Muscle of arm (tissue), 12 donors: Measurements from ENCODE around the gene STX1A. TPM values are rescaled to one million over a fixed set of nuclear protein-coding genes. Genes with fewer than 3 reads are reported as not detected.
"Not testable (repeated sequence)": the region's sequence is repeated elsewhere in the genome, so short reads cannot be mapped to it uniquely, and the experiment has no call there.

ENCODE experiments used
- DNase-seq: peaks from one replicate; pipeline ENCODE4 v3.0.0-alpha.2; 2013
- polyA plus RNA-seq, 12 donors: library from polyadenylated mRNA; unstranded; fragments of 120-200 nt; gene quantifications; one replicate each; pipeline ENCODE4 v1.2.1, GENCODE V29; 2013; ENCODE audit not compliant: insufficient read length in 12 of 12

STX1A gene
- polyA plus RNA-seq, 12 donors = 6.2 to 13.1 (median 10.7) TPM; not detected in 1

- DNase-seq = no peak
Observed at GRCh38 chr7:73683788-73684693, 35.4 kb downstream of the STX1A start.

- peak; percentile 95 for DNase-seq
Observed at GRCh38 chr7:73683056-73683787, 36.2 kb downstream of the STX1A start, which contains the start of the genes BUD23 and DNAJC30. BUD23 (plus strand) TSS chr7:73683597; CDS start chr7:73683626, 29 bp downstream. DNAJC30 (minus strand) TSS chr7:73683453; CDS start chr7:73683423, 30 bp downstream.

- no peak for DNase-seq
Observed at GRCh38 chr7:73682745-73683055, 36.8 kb downstream of the STX1A start.

GRCh38 chr7:73681031-73681430, 38.4 kb downstream of the STX1A start:
- DNase-seq = no peak

- no peak for DNase-seq
Observed at GRCh38 chr7:73680501-73680900, 39.0 kb downstream of the STX1A start.

DNA sequence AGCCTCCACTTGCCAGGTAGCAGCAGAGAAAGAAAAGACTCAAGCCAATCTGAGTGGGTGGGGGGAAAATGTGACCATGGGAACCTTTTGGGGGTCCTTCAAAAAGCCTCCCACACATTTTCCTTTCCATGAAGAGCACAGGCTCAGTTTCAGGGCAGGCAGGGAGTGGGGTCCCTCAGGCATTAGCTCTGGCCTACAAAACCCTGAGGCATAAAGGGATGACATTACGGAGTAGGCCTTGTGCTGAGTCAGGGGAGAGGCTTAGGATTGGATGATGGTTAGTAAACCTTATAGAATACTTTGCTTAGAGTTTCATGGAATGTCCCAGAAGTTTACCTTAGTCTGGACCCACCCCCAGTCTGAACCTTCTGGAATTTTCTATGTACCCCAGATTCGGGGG, 39.8 kb downstream of the STX1A start:
- no peak for DNase-seq

GRCh38 chr7:73678862-73679261, 40.6 kb downstream of the STX1A start:
- DNase-seq = no peak

- not testable (repeated sequence) for DNase-seq
Observed at GRCh38 chr7:73676062-73676461, 43.4 kb downstream of the STX1A start.

GRCh38 chr7:73674468-73675124, 44.9 kb downstream of the STX1A start:
- DNase-seq = no peak

DNA sequence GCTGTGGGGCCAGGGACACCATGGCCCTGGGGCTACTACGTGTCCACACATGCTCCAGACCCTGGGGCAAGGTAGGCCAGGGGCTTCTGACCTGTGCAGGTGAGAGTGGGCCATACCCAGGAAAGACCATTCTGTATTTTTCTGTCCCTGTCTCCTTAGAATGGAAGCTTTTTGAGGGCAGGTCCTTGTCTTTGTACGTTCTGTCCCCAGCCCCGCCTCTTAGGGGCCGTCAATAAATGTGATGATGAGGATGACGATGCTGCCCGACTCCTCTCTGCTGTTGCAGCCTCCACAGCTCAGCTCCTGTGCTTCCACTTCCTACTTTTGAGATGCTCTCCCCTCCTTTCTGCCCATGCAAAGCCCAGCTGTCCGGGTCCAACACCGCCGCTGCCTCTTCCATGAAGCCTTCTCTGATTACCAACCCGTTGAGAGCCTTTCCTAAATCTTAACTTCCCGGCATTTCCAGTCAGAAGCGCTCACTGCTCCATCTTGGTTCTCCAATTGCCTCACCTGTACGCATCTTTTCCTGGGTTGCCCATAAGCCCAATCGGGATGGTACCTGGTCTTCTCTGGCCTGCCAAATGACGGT, 47.5 kb downstream of the STX1A start:
- no peak for DNase-seq

- DNase-seq = no peak
Observed at GRCh38 chr7:73671322-73671661, 48.2 kb downstream of the STX1A start.

DNA sequence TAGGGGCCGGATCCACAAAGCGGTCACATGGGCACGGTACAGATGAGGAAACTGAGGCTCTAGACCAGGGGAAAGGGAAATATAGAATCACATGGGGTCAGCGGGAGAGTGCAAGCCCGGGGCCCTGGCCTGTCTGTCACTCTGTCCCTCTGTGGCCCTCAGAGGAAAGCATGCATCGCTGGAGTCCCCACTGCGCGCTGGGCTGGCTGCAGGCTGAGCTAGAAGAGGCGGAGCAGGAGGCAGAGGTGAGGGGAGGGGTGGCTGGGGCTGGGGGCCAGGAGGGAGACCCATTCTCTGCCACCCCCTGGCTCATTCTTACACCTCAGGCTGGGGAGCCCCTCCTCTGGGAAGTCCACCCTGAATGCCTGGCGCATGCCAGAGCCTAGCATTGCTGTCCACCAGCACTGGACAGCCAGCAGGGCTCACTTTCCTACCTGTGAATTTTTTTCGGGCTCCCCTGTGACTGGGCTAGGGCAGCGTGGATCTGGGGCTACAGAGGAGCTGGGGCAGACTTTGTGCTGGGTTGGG, 49.5 kb downstream of the STX1A start:
- DNase-seq = no peak

GRCh38 chr7:73669288-73669701, 50.2 kb downstream of the STX1A start:
- no peak for DNase-seq

- no peak for DNase-seq
Observed at GRCh38 chr7:73668886-73669230, 50.6 kb downstream of the STX1A start.

DNA sequence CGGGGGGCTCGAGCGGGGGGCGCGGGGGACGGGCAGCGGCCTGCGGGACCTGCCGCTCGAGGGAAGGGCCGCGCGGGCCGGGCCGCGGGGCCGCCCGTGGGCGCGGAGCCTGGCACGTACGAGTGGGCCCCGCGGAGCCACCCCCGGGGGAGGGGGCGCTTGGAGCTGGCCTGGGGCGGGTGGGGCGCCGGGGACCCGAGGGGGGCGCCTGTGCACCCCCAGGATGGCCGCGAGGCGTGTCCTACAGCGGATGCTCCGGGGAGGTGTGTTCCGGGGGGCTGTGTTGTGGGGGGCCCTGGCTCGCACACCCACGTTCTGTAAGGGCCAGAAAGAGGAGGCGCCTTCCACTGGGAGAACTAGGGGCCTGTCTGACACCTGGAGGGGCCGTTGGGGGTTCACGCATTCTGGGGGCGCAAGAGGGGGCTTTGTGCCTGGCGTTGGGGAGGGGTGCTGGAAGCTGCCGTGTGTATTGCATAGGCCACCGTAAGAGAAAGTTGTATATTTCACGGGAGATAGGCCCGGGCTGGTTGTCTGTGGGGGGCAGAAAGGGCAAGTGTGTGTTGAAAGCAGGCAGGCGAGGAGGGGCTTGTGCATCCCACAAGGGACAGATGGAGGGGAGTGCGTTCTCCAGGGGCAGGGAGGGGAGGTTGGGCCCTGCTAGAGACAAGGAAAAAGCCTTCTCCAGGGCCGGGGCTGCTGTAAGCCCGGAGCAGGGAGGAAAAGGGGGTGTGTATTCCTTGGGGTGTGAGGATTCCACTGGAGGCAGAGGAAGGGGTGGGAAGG, 51.2 kb downstream of the STX1A start:
- peak; percentile 17 for DNase-seq

DNA sequence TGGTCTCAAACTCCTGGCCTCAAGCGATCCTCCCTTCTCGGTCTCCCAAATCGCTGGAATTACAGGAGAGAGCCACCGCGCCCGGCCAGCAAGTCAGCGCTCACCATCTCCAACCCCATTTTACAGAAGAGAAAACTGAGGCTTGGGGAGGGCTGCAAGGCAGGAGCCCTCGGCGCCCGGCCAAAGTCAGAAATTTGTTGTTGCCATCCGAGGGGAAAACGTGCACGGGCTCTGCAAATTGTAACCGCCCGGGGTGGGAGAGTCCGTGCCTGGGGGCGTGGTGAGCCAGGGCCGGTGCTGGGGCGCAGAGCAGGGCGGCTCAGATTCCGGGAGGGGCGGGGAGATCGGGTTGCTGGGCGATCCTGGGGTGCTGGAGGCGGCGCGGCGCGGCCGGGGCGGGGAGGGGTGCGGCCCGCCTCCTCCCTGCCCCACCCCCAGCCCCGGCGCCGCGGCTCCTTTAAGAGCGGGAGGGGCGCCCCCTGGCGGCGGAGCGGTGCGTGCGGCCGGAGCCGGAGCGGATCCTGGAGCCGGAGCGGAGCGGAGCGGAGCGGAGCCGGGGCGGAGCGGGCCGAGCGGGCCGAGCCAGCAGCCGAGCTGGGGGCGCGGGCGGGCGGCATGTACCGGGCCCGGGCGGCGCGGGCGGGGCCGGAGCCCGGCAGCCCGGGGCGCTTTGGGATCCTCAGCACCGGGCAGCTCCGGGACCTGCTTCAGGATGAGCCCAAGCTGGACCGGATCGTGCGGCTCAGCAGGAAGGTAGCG, 51.9 kb downstream of the STX1A start, which contains the start of gene VPS37D:
VPS37D (plus strand) TSS at position 488 of the 759 bp plus-strand sequence; CDS start at position 616, 128 bp downstream.
- DNase-seq = peak; percentile 90

DNA sequence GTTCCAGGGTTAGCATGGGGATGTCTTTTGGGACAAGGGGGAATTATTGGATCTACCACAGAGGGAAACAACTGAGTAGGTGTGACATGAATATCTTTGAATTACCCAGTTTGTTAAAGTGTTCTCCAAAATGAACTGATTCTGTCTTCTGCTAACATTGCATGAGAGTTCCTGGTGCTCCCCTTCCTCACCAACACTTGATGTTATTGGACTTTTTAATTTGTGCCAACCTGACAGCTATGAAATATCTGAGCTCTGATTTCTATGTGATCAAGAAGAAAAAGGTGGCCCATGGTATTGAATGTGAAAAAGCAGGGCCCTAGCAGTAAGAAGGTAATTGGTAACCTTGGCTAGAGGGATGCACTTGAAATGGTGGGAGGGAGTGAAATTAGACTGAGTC, 56.4 kb downstream of the STX1A start:
- DNase-seq = no peak

DNA sequence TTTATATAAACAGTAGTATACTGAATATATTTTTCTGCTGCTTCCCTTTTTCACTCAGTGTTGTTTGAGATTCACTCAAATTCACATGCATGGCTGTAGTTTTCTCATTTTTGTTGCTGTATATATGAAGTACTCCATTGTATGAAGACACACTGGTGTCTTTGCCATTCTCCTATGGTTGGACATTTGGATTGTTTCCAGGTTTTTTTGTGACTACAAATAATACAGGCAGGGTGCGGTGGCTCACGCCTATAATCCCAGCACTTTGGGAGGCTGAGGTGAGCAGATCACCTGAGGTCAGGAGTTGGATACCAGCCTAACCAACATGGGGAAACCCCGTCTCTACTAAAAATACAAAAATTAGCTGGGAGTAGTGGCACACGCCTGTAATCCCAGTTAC, 58.9 kb downstream of the STX1A start:
- not testable (repeated sequence) for DNase-seq

DNA sequence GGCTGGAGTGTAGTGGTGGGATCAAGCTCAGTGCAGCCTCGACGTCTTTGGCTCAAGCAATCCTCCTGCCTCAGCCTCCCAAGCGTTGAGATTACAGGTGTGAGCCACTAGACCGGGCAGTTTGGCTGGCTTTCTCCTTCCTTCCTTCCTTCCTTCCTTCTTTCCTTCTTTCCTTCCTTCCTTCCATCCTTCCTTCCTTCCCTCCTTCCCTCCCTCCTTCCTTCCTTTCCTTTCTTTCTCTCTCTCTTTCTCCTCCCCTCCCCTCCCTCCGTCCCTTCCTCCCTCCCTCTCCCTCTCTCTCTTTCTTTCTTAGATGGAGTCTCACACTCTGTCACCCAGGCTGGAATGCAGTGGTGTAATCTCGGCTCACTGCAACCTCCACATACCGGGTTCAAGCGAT, 59.5 kb downstream of the STX1A start:
- DNase-seq = no peak

DNA sequence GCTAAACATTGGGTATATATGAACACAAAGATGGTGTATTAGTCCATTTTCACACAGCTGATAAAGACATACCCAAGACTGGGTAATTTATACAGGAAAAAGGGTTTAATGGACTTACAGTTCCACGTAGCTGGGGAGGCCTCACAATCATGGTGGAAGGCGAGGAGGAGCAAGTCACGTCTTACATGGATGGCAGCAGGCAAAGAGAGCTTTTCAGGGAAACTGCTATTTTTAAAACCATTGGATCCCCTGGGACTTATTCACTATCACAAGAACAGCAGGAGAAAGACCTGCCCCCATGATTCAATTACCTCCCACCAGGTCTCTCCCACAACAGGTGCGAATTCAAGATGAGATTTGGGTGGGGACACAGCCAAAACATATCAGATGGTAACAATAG, 64.2 kb downstream of the STX1A start:
- not testable (repeated sequence) for DNase-seq
